HFFc6 (cell line): Measurements from ENCODE around the gene HNMT. TPM values are rescaled to one million over a fixed set of nuclear protein-coding genes. Genes with fewer than 3 reads are reported as not detected.
A peak's percentile ranks its signal among the peaks of the same experiment; 100 is the strongest.

Experiments used
- DNase-seq: peaks from one replicate; pipeline ENCODE4 v3.0.0-alpha.2; 2018
- H3K27ac Mint-ChIP-seq: 2 replicates; pipeline ENCODE4 v1.8.0; 2020; ENCODE audit warnings: mild to moderate bottlenecking, mixed read lengths
- H3K27me3 Mint-ChIP-seq: 2 replicates; pipeline ENCODE4 v1.8.0; 2021; ENCODE audit warnings: mild to moderate bottlenecking, moderate library complexity, mixed read lengths; ENCODE audit not compliant: insufficient read depth
- H3K36me3 Mint-ChIP-seq: 2 replicates; pipeline ENCODE4 v1.8.0; 2021; ENCODE audit warnings: low read depth, mixed read lengths
- H3K4me1 Mint-ChIP-seq: 2 replicates; pipeline ENCODE4 v1.8.0; 2020; ENCODE audit warnings: low read depth, mixed read lengths
- H3K4me3 Mint-ChIP-seq: 2 replicates; pipeline ENCODE4 v1.8.0; 2020; ENCODE audit warnings: mild to moderate bottlenecking, moderate library complexity, mixed read lengths
- H3K9me3 Mint-ChIP-seq: 2 replicates; pipeline ENCODE4 v1.8.0; 2020; ENCODE audit warnings: mild to moderate bottlenecking, mixed read lengths
- total RNA-seq, 6 experiments: library from RNA; stranded (reverse); fragmentation: NEBNext Ultra II Directional; extraction: Animal tissue kit (Norgen Biotek cat#: 25700); gene quantifications; 2 replicates in 1 of 6; 3 replicates in 5 of 6; pipeline ENCODE4 v1.2.3, GENCODE V29; 2021
- TF ChIP-seq, protein P1 (sequence below): fragments of 200-600 bp; sonication (generic); IDR thresholded peaks from 2 replicates; pipeline ENCODE4 v1.5.0; 2021; ENCODE audit warnings: antibody characterized with exemption, mild to moderate bottlenecking

HNMT gene
- total RNA-seq, 6 experiments from 2014 or later, result 0.36 to 1.2 (median 0.63) TPM

DNA sequence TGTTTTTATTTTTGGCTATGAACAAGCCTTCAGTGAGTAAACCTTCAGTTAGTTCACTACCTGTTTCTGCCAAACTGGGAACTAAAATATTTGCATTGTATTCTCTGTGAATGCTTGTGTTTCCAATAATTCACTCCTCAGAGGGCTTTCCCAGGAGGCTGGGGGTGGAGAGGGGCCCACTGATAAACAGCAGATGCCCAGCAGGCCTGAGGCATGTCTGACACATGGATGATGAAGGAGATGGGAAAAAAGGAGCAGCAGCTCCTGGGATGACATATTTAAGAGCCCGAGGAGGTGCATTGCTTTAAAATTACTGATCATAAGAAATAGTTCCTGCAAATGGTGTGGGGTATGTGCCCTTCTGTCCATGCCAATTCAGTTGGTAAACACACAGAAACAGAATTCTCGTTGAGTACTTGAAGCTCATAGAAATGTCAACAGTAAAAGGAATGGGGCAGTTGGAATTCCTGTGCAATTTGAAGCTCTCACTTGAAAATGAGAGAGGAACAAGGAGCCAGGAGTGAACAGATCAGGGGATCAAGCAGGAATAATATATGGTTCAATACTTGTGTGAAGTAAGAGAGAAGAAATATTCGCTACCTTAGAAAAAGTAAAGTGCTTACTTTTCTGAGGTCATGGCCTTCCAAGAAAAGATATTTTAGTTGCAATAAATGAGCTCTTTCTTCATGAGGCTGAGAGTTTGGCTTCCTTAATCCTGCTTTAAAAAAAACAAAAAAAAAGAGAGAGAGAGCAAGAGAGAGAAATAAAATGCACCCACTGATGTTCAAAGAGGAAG is 22.0 kb upstream of the HNMT start:
- Mint-ChIP-seq H3K36me3 (no peaks in the 10 kb centered on the region), H3K27me3 (peaks cover 15% of the 10 kb centered on the region), H3K4me3 (no peak overlapping the region), H3K9me3 (no peaks in the 10 kb centered on the region), H3K27ac (no peak overlapping the region), H3K4me1 (no peaks in the 10 kb centered on the region)
- TF ChIP-seq, protein P1, sequence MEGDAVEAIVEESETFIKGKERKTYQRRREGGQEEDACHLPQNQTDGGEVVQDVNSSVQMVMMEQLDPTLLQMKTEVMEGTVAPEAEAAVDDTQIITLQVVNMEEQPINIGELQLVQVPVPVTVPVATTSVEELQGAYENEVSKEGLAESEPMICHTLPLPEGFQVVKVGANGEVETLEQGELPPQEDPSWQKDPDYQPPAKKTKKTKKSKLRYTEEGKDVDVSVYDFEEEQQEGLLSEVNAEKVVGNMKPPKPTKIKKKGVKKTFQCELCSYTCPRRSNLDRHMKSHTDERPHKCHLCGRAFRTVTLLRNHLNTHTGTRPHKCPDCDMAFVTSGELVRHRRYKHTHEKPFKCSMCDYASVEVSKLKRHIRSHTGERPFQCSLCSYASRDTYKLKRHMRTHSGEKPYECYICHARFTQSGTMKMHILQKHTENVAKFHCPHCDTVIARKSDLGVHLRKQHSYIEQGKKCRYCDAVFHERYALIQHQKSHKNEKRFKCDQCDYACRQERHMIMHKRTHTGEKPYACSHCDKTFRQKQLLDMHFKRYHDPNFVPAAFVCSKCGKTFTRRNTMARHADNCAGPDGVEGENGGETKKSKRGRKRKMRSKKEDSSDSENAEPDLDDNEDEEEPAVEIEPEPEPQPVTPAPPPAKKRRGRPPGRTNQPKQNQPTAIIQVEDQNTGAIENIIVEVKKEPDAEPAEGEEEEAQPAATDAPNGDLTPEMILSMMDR, result no peak
- no peak for DNase-seq

DNA sequence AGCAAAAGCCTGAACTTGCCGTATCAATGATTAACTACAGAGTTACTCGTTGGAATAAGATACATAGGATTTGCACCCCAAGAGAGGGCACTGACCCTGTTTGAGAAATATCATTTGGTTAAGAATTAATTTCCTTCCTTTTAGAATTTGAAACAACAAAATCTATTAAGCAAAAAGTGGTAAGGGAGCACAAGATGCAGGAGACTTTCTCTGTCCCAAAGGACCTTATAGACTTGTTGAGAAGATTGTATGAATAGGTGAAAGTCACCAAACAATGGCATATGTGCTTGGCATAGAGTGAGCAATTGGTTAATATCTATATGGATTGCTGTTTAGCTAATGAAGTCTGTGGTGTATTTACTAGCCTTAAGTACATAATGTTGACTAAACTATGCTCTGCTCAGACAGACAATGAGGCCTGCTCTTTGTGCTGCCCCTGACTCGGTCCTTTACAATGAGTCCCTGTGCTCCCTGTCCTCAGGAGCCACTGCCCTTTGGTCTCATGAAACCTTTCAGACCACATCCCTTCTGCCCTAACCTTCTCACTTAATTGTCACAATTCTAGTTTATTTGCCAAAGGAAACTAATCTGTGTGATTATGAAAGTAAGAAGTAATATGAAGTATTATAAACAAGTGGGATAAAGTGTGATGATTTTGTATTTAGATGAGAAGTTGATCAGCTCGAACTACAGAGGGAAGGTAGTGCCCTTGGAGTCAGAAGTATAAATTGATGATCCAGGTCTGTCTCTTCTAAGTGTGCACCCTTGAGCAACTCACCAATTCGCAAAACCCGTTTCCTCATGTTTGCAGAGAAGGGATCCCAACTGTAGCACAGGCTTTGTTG is 21.2 kb upstream of the HNMT start:
- no peaks in the 10 kb centered on the region for H3K36me3 Mint-ChIP-seq
- peaks cover 13% of the 10 kb centered on the region for H3K27me3 Mint-ChIP-seq
- no peaks in the 10 kb centered on the region for H3K4me1 Mint-ChIP-seq
- no peak overlapping the region for H3K27ac Mint-ChIP-seq
- H3K4me3 Mint-ChIP-seq, result no peak overlapping the region
- H3K9me3 Mint-ChIP-seq, result no peaks in the 10 kb centered on the region
- DNase-seq, result no peak
- TF ChIP-seq, protein P1, result no peak

DNA sequence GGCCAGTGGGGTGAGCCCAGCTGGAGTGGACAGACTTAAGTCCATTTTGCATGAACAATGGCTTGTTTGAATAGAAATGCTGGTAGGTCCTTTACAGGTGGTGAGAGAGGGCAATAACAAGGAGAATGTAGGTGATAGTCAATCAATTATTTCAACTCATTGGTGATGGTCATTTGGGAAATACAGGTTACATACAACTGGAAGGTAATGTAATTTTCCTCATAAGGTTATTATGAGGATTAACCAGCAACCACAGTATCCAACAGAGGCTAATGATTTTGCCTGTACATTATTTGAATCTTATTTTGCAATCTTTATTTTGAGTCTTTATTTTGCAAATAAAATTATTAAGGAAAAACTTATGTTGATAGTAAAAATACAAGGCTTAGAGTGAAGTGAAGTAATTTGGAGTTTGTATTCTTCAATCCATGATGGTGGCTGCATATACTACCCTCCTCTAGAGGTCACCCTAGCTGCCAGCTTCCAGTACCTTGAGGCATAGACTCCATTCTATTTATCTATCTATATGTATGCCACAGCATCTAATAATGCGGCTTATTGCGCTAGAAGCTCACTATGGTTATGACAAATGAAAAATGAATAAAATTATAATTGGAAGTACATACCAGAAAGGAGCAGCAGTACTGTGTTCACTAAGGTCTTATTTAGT is 20.5 kb upstream of the HNMT start:
- Mint-ChIP-seq H3K27ac (no peak overlapping the region), H3K27me3 (peaks cover 11% of the 10 kb centered on the region), H3K36me3 (no peaks in the 10 kb centered on the region), H3K4me1 (no peaks in the 10 kb centered on the region), H3K9me3 (no peaks in the 10 kb centered on the region), H3K4me3 (no peak overlapping the region)
- TF ChIP-seq, protein P1, result peak; percentile 48; the same call in 1 of the 2 replicates
- DNase-seq, result no peak

DNA sequence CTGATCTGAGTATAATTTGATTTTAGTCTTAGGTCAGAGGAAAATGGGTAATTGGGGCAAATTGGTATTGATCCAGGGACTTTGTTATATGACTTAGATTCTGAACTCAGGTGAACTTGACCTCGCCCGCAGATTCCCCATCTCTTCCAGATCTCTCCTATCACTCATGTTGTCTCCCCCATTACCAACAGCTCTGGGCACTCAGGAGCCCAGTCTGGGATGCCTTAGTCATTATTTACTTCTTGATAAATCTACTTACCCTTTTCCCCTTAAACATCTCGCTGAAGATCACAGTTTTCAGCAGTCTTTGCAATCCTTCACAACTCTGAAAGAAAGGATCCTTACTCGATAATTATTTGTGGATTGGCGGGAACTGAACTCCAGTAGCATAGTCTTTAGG is 19.6 kb upstream of the HNMT start:
- Mint-ChIP-seq H3K4me3 (no peak overlapping the region), H3K27ac (no peak overlapping the region), H3K4me1 (no peaks in the 10 kb centered on the region), H3K9me3 (no peaks in the 10 kb centered on the region), H3K27me3 (peaks cover 10% of the 10 kb centered on the region), H3K36me3 (no peaks in the 10 kb centered on the region)
- no peak for DNase-seq
- TF ChIP-seq, protein P1, result no peak

DNA sequence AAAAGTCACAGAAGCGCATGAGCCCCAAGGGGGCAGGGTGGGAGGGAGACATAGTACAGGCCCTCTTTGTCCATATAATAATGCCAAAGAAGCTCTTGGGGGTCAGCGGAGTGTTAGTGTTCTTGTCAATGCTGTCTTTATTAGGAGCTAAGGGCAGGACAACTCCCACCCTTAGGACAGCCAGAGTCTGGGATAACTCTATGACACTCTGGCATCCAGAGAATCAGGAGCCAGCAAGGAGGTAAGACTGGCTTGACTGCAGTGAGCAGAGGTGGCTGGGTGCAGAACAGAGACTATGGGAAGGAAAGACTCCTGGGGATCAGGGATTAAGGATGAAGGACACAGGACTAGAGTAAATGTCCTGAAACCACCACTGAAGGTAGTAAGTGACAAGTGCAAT is 19.0 kb upstream of the HNMT start:
- Mint-ChIP-seq H3K36me3 (no peaks in the 10 kb centered on the region), H3K4me3 (no peak overlapping the region), H3K9me3 (no peaks in the 10 kb centered on the region), H3K4me1 (no peaks in the 10 kb centered on the region), H3K27ac (no peak overlapping the region), H3K27me3 (peaks cover 6% of the 10 kb centered on the region)
- no peak for DNase-seq
- TF ChIP-seq, protein P1, result no peak
